Measurements from ENCODE around the gene PPT2. TPM values are rescaled to one million over a fixed set of nuclear protein-coding genes. Genes with fewer than 3 reads are reported as not detected.

PPT2 gene
- total and polyA plus RNA-seq, 2 of the 13 experiments (the other 11 are each of a cell fraction or from before 2014, with no cell fraction given) = 39.2 to 61.8 TPM

- TF ChIP-seq KAT8 (CRISPR knock-in tag; IDR thresholded peaks at IDR 0.05) (peak; percentile 74), ZKSCAN1 (IDR thresholded peaks at IDR 0.05; ENCODE audit: low read length) (no peak), ZSCAN9 (CRISPR knock-in tag; IDR thresholded peaks at IDR 0.05; ENCODE audit: borderline replicate concordance) (peak; percentile 21; the same call in 1 of the 2 replicates), KDM3A (CRISPR knock-in tag; IDR thresholded peaks at IDR 0.05; ENCODE audit: low read depth) (peak; percentile 49; the same call in 1 of the 2 replicates), ZNF567 (CRISPR knock-in tag; IDR thresholded peaks at IDR 0.05; ENCODE audit: borderline replicate concordance) (0 out of 2 replicates have a peak, but pooled peaks have one; percentile 53), TBP (CRISPR knock-in tag; IDR thresholded peaks at IDR 0.05) (peak; percentile 56; the same call in 1 of the 2 replicates), ZNF274 (CRISPR knock-in tag; IDR thresholded peaks at IDR 0.05) (no peak), SOX6 (IDR thresholded peaks at IDR 0.05) (no peak), SOX6 (CRISPR knock-in tag; IDR thresholded peaks at IDR 0.05) (peak; percentile 56; the same call in 1 of the 2 replicates), AGO2 (optimal IDR thresholded peaks at IDR 0.05; ENCODE audit: low read depth, low read length) (no peak), NR0B2 (CRISPR knock-in tag; IDR thresholded peaks at IDR 0.05) (no peak), FOXA1 (IDR thresholded peaks at IDR 0.05) (no peak), FOXA1 (CRISPR knock-in tag; IDR thresholded peaks at IDR 0.05) (0 out of 2 replicates have a peak, but pooled peaks have one; percentile 15), ZNF766 (CRISPR knock-in tag; IDR thresholded peaks at IDR 0.05; ENCODE audit: borderline replicate concordance) (peak; percentile 88; the same call in 1 of the 2 replicates), IRF9 (CRISPR knock-in tag; IDR thresholded peaks at IDR 0.05; ENCODE audit: borderline replicate concordance) (peak; percentile 78; the same call in 1 of the 2 replicates), PAX8 (CRISPR knock-in tag; IDR thresholded peaks at IDR 0.05; ENCODE audit: borderline replicate concordance) (peak; percentile 56; the same call in 1 of the 2 replicates), ZNF556 (CRISPR knock-in tag; IDR thresholded peaks at IDR 0.05; ENCODE audit: borderline replicate concordance) (peak; percentile 53; the same call in 1 of the 2 replicates), TFDP2 (CRISPR knock-in tag; IDR thresholded peaks at IDR 0.05) (0 out of 2 replicates have a peak, but pooled peaks have one; percentile 22), BCL6 (CRISPR knock-in tag; IDR thresholded peaks at IDR 0.05) (no peak), NFYB (CRISPR knock-in tag; IDR thresholded peaks at IDR 0.05) (no peak), ZMYM3 (CRISPR knock-in tag; IDR thresholded peaks at IDR 0.05) (no peak), CTCF (CRISPR knock-in tag; IDR thresholded peaks at IDR 0.05) (peak; percentile 95), ZNF3 (CRISPR knock-in tag; IDR thresholded peaks at IDR 0.05) (0 out of 2 replicates have a peak, but pooled peaks have one; percentile 27), SIN3B (IDR thresholded peaks at IDR 0.05; ENCODE audit: low read length) (no peak), CBFB (CRISPR knock-in tag; IDR thresholded peaks at IDR 0.05) (peak; percentile 27; the same call in 1 of the 2 replicates), RAD21 (CRISPR knock-in tag; IDR thresholded peaks at IDR 0.05) (peak; percentile 97), ZFP37 (CRISPR knock-in tag; IDR thresholded peaks at IDR 0.05; ENCODE audit: borderline replicate concordance) (peak; percentile 54; the same call in 1 of the 2 replicates)
Measured at GRCh38 chr6:32118782-32119628, 34.9 kb upstream of the PPT2 start (continued).
